ENCODE measurements around the gene TTC24. TPM values are rescaled to one million over a fixed set of nuclear protein-coding genes. Genes with fewer than 3 reads are reported as not detected.

The TTC24 gene
- total and polyA plus RNA-seq, 10 of the 15 experiments (the other 5 are each of a cell fraction or from before 2014, with no cell fraction given), result 0.05 to 6.4 (median 2.9) TPM; not detected in 1

GRCh38 chr1:156624814-156625435 lies 45.4 kb downstream of the TTC24 start:
- ATAC-seq, result peak; percentile 8; the same call in 2 of the 3 replicates
- SMC1A ChIA-PET (ENCODE audit: uncharacterized antibody, unreplicated experiment), result interaction anchor here (0.6 to 1.0 kb wide), 5 partner anchors 30 to 101 kb away, joined by 3 to 5 read pairs (median 3); no protein-coding TSS in a partner anchor
- CTCF ChIA-PET, result interaction anchor here (0.5 to 9.2 kb wide), 16 partner anchors 12 to 398 kb away, joined by 3 to 208 read pairs (median 6); partner anchors contain the start of genes CRABP2 and NAXE
- no peak for FAIRE-seq
- no peak overlapping the region for H3K9ac ChIP-seq (ENCODE audit: control insufficient read depth, insufficient read depth, low read length)
- H2AFZ ChIP-seq (ENCODE audit: control insufficient read depth, low read depth, low read length), result no peak overlapping the region
- POLR2A ChIA-PET, result interaction anchor here (0.6 kb wide), 1 partner anchor 666 kb away, joined by 3 read pairs; no protein-coding TSS in a partner anchor
- no peaks in the 10 kb centered on the region for H4K20me1 ChIP-seq (ENCODE audit: control insufficient read depth, insufficient read depth)
- RAD21 ChIA-PET (ENCODE audit: unreplicated experiment), result interaction anchor here (0.7 to 2.1 kb wide), 6 partner anchors 31 to 179 kb away, joined by 3 to 9 read pairs (median 4); partner anchors contain the start of gene CRABP2
- no peaks in the 10 kb centered on the region for H3K79me2 ChIP-seq (ENCODE audit: control insufficient read depth, insufficient read depth, low read length)
- H3K9me3 ChIP-seq (replicated peaks; ENCODE audit: control insufficient read depth, insufficient read depth, low read length), result no peaks in the 10 kb centered on the region
- intact Hi-C loops (cut with micrococcal nuclease; ENCODE audit: unreplicated experiment) (loop anchor here (10.0 kb wide), 1 partner anchor 100 kb away; the partner anchor contains the start of genes ISG20L2 and METTL25B), in situ Hi-C loops (cut with MboI) (no loop called here)
- WGBS (ENCODE audit: insufficient coverage, insufficient replicate concordance, low lambda C conversion rate, missing lambda C conversion rate), result 24% methylated on average over 48 of the region's 55 CpGs
- H3K4me2 ChIP-seq (ENCODE audit: control insufficient read depth, insufficient read depth), result no peak overlapping the region
- no peak for DNase-seq (ENCODE audit: low read depth, low spot score)
- no peaks in the 10 kb centered on the region; the same call in 1 of the 2 replicates for H3K4me1 ChIP-seq (ENCODE audit: control insufficient read depth, insufficient read depth, low read length)
- H3K4me3 ChIP-seq, result no peak overlapping the region
- H3K36me3 ChIP-seq (ENCODE audit: control insufficient read depth in 2 of 2, insufficient read depth in 2 of 2, low read length in 1 of 2), result no peaks in the 10 kb centered on the region
- H3K27ac ChIP-seq (ENCODE audit: control insufficient read depth, insufficient read depth), result no peak overlapping the region
- peaks cover 10 to 22% of the 10 kb centered on the region in 2 experiments for H3K27me3 ChIP-seq (replicated peaks in 1 of 2; ENCODE audit: control insufficient read depth in 2 of 2, insufficient read depth in 2 of 2, low read length in 1 of 2)
- no TSS peak for BruUV-seq (replicated peaks)
- no peak for TF ChIP-seq PML (IDR thresholded peaks at IDR 0.05; ENCODE audit: low read length)
- no peak for TF ChIP-seq STAT3 (IDR thresholded peaks at IDR 0.05; ENCODE audit: low read depth, low read length)
- no peak for TF ChIP-seq MTA3 (IDR thresholded peaks at IDR 0.05; ENCODE audit: borderline replicate concordance, low read length)
- TF ChIP-seq ESRRA (IDR thresholded peaks at IDR 0.05; ENCODE audit: low read length), result no peak
- TF ChIP-seq CEBPZ (IDR thresholded peaks at IDR 0.05; ENCODE audit: low read depth, low read length), result no peak
- no peak for TF ChIP-seq CEBPB (IDR thresholded peaks at IDR 0.05; ENCODE audit: borderline replicate concordance in 1 of 2, low read depth in 2 of 2, low read length in 2 of 2)
- no peak for TF ChIP-seq SMARCA5 (IDR thresholded peaks at IDR 0.05)
- no peak for TF ChIP-seq SPI1 (IDR thresholded peaks at IDR 0.05; ENCODE audit: borderline replicate concordance, insufficient read depth, low read depth, low read length)
- no peak for TF ChIP-seq ZBTB11 (CRISPR knock-in tag; IDR thresholded peaks at IDR 0.05)
- TF ChIP-seq NKRF (conservative IDR thresholded peaks at IDR 0.05), result no peak
- TF ChIP-seq ZNF384 (IDR thresholded peaks at IDR 0.05; ENCODE audit: borderline replicate concordance, low read depth, low read length), result no peak
- no peak for TF ChIP-seq SREBF2 (IDR thresholded peaks at IDR 0.05; ENCODE audit: low read length)
- TF ChIP-seq ELK1 (IDR thresholded peaks at IDR 0.05; ENCODE audit: low read depth, low read length), result no peak

All from GM12878 (cell line).